ENCODE results near the gene TOP2A.
"Not testable (repeated sequence)": the region's sequence is repeated elsewhere in the genome, so short reads cannot be mapped to it uniquely, and the experiment has no call there.

The TOP2A gene

DNA sequence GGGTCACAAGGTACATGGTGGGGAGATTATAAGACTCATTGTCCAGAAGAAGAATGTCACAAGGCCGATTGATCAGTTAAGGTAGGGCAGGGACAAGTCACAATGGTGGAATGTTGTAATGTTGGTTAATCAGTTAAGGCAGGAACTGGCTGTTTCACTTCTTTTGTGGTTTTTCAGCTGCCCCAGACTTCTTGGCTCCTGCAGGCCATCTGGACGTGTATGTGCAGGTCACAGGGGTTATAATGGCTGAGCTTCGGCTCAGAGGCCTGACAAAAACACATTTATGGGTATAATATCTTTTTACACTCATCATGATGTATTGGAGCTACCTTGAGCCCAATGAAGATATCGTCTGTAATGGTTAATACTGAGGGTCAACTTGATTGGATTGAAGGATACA, 45.1 kb downstream of the TOP2A start:
- not testable (repeated sequence) for DNase-seq

DNA sequence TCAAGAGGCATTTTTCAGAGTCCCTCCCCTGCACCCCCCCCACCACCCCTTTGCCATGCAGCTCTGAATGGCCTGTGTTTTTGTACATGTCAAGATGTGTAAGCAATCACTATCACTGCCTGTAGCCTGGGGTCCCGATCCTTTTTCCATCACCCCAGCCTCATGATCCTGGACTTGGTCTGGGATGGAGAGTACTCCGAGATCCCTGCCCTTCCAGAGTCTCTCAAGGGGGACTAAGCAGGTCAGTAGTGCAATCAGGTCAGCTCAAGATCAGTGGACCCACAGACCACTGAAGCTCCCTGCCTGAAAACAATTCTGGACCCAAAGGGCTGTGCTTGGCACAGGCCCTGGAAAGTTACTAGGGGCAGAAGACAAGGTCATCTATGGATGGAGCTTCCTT, 45.7 kb downstream of the TOP2A start:
- DNase-seq, result no peak

GRCh38 chr17:40371261-40371929, 46.3 kb downstream of the TOP2A start:
- DNase-seq, result peak; percentile 66

- DNase-seq, result no peak
These were observed 47.8 kb downstream of the TOP2A start for GRCh38 chr17:40369923-40370322.

GRCh38 chr17:40367728-40368127, 50.0 kb downstream of the TOP2A start:
- not testable (repeated sequence) for DNase-seq

- no peak for DNase-seq
These were observed 50.7 kb downstream of the TOP2A start for GRCh38 chr17:40366861-40367518.

DNA sequence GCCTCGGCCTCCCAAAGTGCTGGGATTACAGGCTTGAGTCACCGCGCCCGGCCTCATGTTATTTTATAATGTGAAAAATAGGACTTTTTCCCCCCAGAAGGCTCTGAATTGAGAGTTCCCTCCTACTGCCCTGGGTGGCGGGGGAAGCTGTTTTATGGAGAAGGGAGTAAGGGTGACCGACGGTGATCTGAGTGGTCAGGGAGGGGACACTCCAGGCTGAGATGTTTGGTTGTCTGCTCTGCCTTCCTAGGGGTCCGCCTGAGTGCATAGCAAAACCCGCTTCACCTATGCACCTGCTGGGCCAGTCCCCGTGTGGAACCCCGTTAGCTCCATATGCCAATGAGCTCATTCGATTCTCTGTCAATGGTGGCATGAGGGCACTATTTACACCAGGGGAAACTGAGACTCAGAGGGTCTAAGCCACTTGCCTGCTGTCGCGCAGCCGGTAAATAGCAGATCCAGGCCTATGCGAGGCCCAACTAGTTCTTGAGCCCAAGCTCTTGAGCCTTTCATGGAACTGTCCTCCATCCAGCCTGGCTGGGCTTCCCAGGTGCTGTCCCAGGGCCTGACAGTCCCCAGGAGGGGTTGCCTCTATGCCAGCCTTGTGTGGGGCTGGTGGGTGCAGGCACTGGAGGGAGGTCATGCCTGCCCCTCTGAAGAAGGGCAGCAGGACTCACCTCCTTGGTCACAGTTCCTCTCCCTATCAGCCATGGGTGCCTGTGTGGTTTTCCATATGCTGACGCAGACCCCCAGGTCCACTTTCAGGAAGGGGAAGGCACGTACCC, 51.4 kb downstream of the TOP2A start:
- no peak for DNase-seq

GRCh38 chr17:40364906-40365305, 52.8 kb downstream of the TOP2A start:
- DNase-seq, result no peak

- DNase-seq, result no peak
These were observed 53.4 kb downstream of the TOP2A start, which contains the start of gene GJD3 for GRCh38 chr17:40364121-40364861. TSS of gene GJD3 (minus strand) at chr17:40364737. CDS start at chr17:40363815, 922 bp downstream.

DNA sequence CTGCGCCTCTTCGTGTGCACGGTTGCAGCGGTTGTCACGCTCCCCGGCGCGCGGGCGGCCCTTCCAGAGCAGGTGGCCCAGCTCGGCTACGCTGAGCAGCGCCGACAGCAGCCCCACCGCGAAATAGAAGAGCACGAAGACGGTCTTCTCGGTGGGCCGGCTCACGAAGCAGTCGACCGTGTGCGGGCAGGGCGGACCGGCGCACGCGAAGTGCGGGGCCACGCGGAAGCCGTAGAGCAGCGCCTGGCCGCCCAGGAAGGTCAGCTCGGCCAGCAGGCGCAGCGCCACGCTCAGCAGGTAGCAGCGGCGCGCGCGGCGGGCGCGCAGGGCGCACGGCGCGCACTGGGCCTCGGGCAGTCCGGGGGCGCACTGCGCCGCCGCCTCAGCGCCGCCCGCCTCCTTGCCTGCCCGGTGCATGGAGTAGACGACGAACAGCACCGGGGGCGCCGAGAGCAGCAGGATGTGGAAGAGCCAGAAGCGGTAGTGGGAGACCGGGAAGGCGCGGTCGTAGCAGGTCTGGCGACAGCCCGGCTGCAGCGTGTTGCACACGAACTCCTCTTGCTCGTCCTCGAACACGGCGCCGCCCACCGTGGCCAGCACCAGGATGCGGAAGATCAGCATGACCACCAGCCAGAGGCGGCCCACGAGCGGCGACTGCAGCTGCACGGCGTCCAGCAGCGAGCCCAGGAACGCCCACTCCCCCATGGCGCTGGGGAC, 54.4 kb downstream of the TOP2A start:
- peak; percentile 21 for DNase-seq

DNA sequence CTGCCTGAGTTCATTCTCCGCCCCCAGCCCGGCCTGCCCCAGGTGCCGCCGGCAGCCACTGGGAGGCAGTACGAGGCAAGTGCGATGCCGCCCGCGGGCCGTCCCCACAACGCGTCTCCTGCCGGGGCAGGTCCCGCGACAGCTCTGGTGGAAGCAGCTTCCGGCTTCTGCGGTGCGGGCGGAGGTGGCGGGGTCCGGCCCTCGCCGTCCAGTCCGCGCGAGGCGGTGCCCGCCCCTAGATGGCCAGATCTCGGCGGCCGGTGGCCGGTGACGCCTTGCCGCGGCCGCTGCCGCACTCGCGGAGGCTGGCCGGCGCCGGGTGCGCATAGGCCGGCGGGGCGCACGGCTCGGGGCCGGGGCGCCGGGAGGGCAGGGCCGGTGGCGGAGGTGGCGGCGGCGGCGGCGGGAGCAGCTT, 55.0 kb downstream of the TOP2A start:
- peak; percentile 77 for DNase-seq

DNA sequence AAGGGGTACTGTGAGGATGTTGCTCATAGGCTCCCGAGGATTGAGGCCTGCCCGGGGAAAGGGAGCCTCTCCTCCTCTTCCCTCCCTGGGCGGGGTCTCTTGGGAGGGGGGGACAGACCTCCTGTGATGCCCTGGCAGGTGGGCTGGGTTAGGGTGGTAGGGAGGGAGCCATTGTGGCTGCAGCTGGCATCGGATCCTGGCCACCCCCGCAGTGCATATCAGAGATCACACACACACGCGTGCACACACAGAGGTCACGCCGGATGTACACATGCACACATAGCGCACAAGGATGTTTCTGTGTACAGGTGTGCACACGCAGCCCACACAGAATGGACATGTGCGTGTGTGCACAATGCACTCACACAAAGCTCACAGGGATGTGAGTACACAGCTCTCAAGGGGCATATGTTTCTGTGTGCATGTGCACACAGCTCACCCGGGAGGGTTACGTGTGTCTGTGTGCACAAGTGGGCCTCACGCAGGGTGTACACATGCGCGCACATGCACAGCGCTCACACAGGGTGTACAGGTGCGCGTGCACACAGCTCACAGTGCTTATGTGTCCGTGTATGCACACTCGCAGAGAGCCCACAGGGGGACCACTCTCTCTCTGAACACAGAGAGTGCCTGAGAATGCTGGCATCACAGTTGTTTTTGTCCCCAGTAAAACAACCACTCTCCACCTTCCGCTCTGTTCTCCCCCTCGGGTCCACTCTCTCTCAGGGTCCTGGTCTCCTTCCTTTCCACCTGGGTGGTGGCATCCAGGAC, 55.6 kb downstream of the TOP2A start:
- no peak for DNase-seq

DNA sequence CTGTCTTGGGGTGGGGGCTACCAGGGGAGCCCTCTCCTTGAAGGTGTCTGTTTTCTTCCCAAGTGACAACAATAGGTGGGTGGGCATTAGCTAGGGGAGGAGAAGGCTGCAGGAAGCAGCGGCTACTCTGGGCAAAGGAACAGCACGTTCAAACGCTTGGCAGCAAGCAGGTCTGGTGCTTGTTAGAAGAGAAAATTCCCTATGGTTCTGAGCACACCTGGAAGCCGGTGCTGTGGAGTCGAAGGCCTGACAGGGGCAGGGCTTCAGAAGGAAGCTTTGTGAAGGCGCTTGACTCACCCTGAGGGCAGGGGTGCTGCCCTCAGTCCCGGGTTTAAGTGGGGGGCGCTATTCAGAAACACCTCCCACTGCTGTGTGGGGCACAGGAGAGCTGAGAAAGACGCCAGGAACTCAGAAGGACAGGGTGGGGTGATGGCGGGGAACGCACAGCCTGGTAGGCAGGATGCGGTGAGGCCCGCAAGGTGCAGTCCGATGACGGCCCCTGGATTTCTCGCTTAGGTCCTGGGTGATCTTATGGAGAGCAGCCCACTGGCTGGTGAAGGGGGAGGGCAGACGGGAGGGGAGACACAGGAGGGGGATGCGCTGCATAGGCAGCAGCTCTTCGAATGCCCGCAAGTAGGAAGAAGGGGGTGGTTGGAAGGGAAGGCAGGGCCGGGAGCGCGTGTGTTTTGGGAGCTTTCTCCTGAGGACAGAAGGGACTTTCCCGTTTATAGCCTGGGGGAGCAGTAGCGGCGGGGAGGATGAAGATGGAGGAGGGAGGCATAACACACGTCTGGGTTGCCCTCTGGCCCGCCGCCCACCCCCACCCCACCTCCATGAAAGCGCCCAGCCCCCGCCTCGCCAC, 56.4 kb downstream of the TOP2A start:
- no peak for DNase-seq

DNA sequence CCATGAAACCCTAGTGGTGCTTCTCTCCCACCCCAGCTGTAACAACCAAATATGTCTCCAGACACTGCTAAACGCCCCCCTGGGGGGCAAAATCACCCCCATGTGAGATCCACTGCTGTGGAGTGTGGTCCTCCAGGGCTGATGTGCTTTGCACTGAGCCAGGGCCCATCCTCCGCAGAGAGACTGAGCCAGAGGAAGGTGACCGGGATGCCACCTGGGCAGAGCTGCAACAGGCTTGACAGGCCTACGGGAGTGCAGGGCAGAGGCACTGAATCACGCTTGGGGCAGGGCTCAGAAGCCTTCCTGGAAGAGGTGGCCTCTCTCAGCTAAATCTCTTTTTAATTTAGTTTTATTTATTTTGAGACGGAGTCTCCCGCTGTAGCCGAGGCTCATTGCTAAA, 57.6 kb downstream of the TOP2A start:
- DNase-seq, result no peak

GRCh38 chr17:40358323-40359038, 59.2 kb downstream of the TOP2A start:
- DNase-seq, result peak; percentile 90

DNA sequence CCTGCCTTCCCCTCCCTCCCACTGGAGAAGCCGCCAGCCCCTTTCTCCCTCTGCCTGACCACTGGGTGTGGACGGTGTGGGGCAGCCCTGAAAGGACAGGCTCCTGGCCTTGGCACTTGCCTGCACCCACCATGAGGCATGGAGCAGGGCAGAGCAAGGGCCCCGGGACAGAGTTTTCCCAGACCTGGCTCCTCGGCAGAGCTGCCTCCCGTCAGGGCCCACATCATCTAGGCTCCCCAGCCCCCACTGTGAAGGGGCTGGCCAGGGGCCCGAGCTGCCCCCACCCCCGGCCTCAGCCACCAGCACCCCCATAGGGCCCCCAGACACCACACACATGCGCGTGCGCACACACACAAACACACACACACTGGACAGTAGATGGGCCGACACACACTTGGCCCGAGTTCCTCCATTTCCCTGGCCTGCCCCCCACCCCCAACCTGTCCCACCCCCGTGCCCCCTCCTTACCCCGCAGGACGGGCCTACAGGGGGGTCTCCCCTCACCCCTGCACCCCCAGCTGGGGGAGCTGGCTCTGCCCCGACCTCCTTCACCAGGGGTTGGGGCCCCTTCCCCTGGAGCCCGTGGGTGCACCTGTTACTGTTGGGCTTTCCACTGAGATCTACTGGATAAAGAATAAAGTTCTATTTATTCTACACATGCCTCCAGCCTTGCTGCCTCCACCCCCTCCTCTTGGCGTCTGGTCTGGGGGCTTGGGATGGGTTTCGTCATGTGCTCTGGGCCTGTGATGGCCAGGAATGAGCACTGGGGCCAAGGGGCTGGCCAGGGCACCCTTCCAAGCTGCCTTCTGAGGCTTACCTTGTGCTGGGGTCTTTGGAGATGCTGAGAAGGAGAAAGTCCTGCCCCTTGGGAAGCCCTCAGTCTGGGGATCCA, 60.5 kb downstream of the TOP2A start:
- no peak for DNase-seq

- DNase-seq, result no peak
These were observed 61.6 kb downstream of the TOP2A start for GRCh38 chr17:40355804-40356758.

Data from CD4-positive, alpha-beta T cell treated with Interleukin-10 for 1 hour (primary cell).